WERI-Rb-1 (cell line): ENCODE data around the gene EHD3.
A peak's percentile ranks its signal among the peaks of the same experiment; 100 is the strongest.

Experiments
- DNase-seq: peaks from one replicate; pipeline ENCODE4 v3.0.0-alpha.2; 2020
- H3K27ac ChIP-seq: fragments of 250-450 bp; sonication (Bioruptor Pico); 2 replicates; pipeline ENCODE4 v1.5.1; 2020; ENCODE audit warnings: mild to moderate bottlenecking, moderate library complexity
- H3K27me3 ChIP-seq: fragments of 250-450 bp; sonication (Bioruptor Pico); 2 replicates; pipeline ENCODE4 v1.5.1; 2021; ENCODE audit warnings: mild to moderate bottlenecking, low read depth, moderate library complexity; ENCODE audit not compliant: insufficient read depth, severe bottlenecking
- H3K36me3 ChIP-seq: fragments of 250-450 bp; sonication (Bioruptor Pico); 2 replicates; pipeline ENCODE4 v1.5.1; 2020; ENCODE audit warnings: mild to moderate bottlenecking, moderate library complexity
- H3K4me3 ChIP-seq: 2 replicates; pipeline ENCODE4 v1.5.1; 2011; ENCODE audit warnings: low read depth, mild to moderate bottlenecking, control low read depth, low read length
- H3K9me3 ChIP-seq: fragments of 250-450 bp; sonication (Bioruptor Pico); 2 replicates; pipeline ENCODE4 v1.5.1; 2021; ENCODE audit warnings: mild to moderate bottlenecking, moderate library complexity; ENCODE audit not compliant: severe bottlenecking
- CTCF ChIP-seq: IDR thresholded peaks from 2 replicates; pipeline ENCODE4 v1.5.1; 2011; ENCODE audit warnings: low read depth, mild to moderate bottlenecking, control low read depth, inconsistent platforms, low read length

The EHD3 gene

GRCh38 chr2:31227711-31228125 is 6.2 kb upstream of the EHD3 start:
- Histone ChIP-seq H3K9me3 (no peaks in the 10 kb centered on the region), H3K36me3 (no peaks in the 10 kb centered on the region), H3K27me3 (no peaks in the 10 kb centered on the region), H3K4me3 (no peak overlapping the region), H3K27ac (no peak overlapping the region)
- TF ChIP-seq CTCF, result no peak
- no peak for DNase-seq

DNA sequence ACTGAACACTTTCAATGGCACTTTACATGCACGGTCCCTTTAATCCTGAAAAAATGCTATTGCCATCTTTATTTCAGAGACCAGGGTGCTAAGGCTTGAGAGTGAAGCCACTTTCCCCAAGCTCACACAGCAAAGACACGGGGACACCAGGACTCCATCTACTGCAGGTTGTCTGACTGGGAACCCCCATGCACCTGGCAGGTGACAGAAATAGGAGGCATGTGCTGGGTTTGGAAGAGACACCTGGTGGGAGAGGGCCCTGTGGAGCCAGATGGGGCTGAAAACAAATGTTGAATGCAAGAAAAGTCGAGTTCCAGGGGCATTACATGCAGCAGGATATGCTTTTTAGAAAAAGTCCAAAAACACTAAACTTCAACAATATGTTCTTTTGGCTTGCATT is 5.2 kb upstream of the EHD3 start:
- Histone ChIP-seq H3K4me3 (no peak overlapping the region), H3K27ac (no peak overlapping the region), H3K9me3 (no peaks in the 10 kb centered on the region), H3K36me3 (no peaks in the 10 kb centered on the region), H3K27me3 (no peaks in the 10 kb centered on the region)
- TF ChIP-seq CTCF, result no peak
- no peak for DNase-seq

- no peak overlapping the region for H3K27ac ChIP-seq
- no peaks in the 10 kb centered on the region for H3K27me3 ChIP-seq
- no peaks in the 10 kb centered on the region for H3K9me3 ChIP-seq
- no peak overlapping the region for H3K4me3 ChIP-seq
- DNase-seq, result no peak
- no peaks in the 10 kb centered on the region for H3K36me3 ChIP-seq
- TF ChIP-seq CTCF, result no peak
Measured at GRCh38 chr2:31230751-31231150, 3.2 kb upstream of the EHD3 start.

GRCh38 chr2:31231571-31232302 is 2.2 kb upstream of the EHD3 start:
- Histone ChIP-seq H3K36me3 (no peaks in the 10 kb centered on the region), H3K27me3 (no peaks in the 10 kb centered on the region), H3K4me3 (peak overlapping the region; percentile 43), H3K9me3 (no peaks in the 10 kb centered on the region), H3K27ac (peak overlapping the region; percentile 41)
- DNase-seq, result peak; percentile 63
- no peak for TF ChIP-seq CTCF

DNA sequence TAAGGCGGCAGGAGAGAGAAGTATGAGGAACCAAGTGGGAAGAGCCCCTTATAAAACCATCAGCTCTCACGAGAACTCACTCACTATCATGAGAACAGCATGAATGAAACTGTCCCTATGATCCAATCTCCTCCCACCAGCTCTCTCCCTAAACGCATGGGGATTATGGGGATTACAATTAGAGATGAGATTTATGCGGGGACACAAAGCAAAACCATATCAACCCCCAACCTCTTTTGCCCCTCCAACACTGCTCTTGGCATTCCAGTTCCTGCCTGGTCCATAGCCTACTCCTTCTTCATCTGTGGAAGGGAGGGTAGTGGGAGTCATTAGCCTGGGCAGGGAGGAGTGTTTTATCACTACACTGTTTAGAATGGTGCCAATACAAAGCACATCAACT is 1.4 kb upstream of the EHD3 start:
- H3K4me3 ChIP-seq, result peak overlapping the region; percentile 43
- H3K9me3 ChIP-seq, result no peaks in the 10 kb centered on the region
- H3K36me3 ChIP-seq, result no peaks in the 10 kb centered on the region
- no peaks in the 10 kb centered on the region for H3K27me3 ChIP-seq
- H3K27ac ChIP-seq, result peak overlapping the region; percentile 41
- no peak for TF ChIP-seq CTCF
- peak; percentile 54 for DNase-seq

DNA sequence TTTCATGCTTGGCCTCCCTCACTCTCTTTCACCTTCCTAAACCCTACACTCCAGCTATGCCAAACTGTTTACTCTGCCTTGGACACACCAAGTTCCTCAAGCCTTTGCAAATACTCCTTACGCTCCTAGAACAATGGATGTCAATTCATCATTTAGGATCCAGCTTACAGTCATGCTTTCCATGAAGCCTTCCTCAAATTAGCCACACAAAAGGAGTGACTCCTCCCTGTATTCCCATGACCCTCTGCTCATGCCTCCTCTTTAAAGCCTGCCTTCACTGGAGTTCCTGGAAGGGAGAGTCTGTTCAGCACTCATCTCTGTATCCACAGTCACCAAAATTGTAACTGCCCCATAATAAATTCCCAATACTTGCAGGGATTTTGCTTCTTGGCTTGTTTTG is 721 bp upstream of the EHD3 start:
- H3K27ac ChIP-seq, result peak overlapping the region; percentile 13; the same call in 1 of the 2 replicates
- no peaks in the 10 kb centered on the region for H3K36me3 ChIP-seq
- H3K27me3 ChIP-seq, result no peaks in the 10 kb centered on the region
- no peaks in the 10 kb centered on the region for H3K9me3 ChIP-seq
- H3K4me3 ChIP-seq, result no peak overlapping the region
- DNase-seq, result no peak
- TF ChIP-seq CTCF, result no peak
